Hepatocyte (in vitro differentiated cells): ENCODE measurements around the gene LRRC9.

Experiments
- EZH2 ChIP-seq: fragments of 200-600 bp; sonication (generic); IDR thresholded peaks from 2 replicates; pipeline ENCODE4 v1.6.1; 2016; ENCODE audit warnings: antibody characterized with exemption, mild to moderate bottlenecking, borderline replicate concordance
- EZH2phosphoT487 ChIP-seq: fragments of 200-600 bp; sonication (generic); IDR thresholded peaks from one replicate; pipeline ENCODE4 v1.6.1; 2018; ENCODE audit warnings: antibody characterized with exemption, mild to moderate bottlenecking, low read depth, moderate library complexity; ENCODE audit not compliant: unreplicated experiment, severe bottlenecking
- TF ChIP-seq, protein P1 (sequence below): fragments of 200-600 bp; sonication (generic); IDR thresholded peaks from 2 replicates; pipeline ENCODE4 v1.5.1; 2016; ENCODE audit warnings: antibody characterized with exemption, mild to moderate bottlenecking; ENCODE audit not compliant: poor library complexity

DNA sequence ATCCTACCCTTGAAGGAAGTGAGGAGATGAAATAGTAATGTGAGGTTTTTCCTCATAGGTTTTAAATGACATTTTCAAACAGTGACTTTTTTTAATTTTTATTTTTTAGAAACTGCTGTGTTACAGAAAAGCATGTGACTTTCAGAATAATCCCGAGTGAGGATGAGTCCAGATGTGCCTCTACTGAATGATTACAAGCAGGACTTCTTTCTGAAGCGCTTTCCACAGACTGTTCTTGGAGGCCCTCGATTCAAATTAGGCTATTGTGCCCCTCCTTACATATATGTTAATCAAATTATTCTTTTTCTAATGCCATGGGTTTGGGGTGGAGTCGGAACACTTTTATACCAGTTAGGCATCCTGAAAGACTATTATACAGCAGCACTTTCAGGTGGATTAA, 187.5 kb downstream of the LRRC9 start:
- TF ChIP-seq, protein P1, sequence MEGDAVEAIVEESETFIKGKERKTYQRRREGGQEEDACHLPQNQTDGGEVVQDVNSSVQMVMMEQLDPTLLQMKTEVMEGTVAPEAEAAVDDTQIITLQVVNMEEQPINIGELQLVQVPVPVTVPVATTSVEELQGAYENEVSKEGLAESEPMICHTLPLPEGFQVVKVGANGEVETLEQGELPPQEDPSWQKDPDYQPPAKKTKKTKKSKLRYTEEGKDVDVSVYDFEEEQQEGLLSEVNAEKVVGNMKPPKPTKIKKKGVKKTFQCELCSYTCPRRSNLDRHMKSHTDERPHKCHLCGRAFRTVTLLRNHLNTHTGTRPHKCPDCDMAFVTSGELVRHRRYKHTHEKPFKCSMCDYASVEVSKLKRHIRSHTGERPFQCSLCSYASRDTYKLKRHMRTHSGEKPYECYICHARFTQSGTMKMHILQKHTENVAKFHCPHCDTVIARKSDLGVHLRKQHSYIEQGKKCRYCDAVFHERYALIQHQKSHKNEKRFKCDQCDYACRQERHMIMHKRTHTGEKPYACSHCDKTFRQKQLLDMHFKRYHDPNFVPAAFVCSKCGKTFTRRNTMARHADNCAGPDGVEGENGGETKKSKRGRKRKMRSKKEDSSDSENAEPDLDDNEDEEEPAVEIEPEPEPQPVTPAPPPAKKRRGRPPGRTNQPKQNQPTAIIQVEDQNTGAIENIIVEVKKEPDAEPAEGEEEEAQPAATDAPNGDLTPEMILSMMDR: no peak
- TF ChIP-seq EZH2 (no peak), EZH2phosphoT487 (no peak)
